HEK293 (cell line): Measurements from ENCODE around the gene MTOR.
A peak's percentile ranks its signal among the peaks of the same experiment; 100 is the strongest.

Experiments
- ATF2 ChIP-seq: fragments of 450-650 bp; formaldehyde crosslinking; IDR thresholded peaks from 2 replicates; pipeline ENCODE4 v1.5.1; 2016; ENCODE audit warnings: missing biosample characterization, missing genetic modification characterization, low read depth
- FEZF1 ChIP-seq: fragments of 450-650 bp; formaldehyde crosslinking; IDR thresholded peaks from 2 replicates; pipeline ENCODE4 v1.5.1; 2016; ENCODE audit warnings: missing biosample characterization, missing genetic modification characterization
- HOXC10 ChIP-seq: sonication (generic); formaldehyde crosslinking; IDR thresholded peaks from 2 replicates; pipeline ENCODE4 v1.8.1; 2023; ENCODE audit warnings: mild to moderate bottlenecking, missing genetic modification reagents
- KLF17 ChIP-seq: fragments of 450-650 bp; formaldehyde crosslinking; IDR thresholded peaks from 2 replicates; pipeline ENCODE4 v1.5.1; 2016; ENCODE audit warnings: missing biosample characterization, missing genetic modification characterization
- KLF8 ChIP-seq: fragments of 450-650 bp; formaldehyde crosslinking; IDR thresholded peaks from 2 replicates; pipeline ENCODE4 v1.5.1; 2016; ENCODE audit warnings: missing biosample characterization, missing genetic modification characterization
- KLF9 ChIP-seq: fragments of 450-650 bp; formaldehyde crosslinking; IDR thresholded peaks from 2 replicates; pipeline ENCODE4 v1.5.1; 2016; ENCODE audit warnings: missing biosample characterization, missing genetic modification characterization, low read depth
- MYNN ChIP-seq: fragments of 450-650 bp; formaldehyde crosslinking; IDR thresholded peaks from 2 replicates; pipeline ENCODE4 v1.5.1; 2016; ENCODE audit warnings: missing biosample characterization, missing genetic modification characterization, borderline replicate concordance
- SP3 ChIP-seq: fragments of 450-650 bp; formaldehyde crosslinking; IDR thresholded peaks from 2 replicates; pipeline ENCODE4 v1.5.1; 2016; ENCODE audit warnings: missing biosample characterization, missing genetic modification characterization
- ZFP3 ChIP-seq: fragments of 450-650 bp; formaldehyde crosslinking; IDR thresholded peaks from 2 replicates; pipeline ENCODE4 v1.5.1; 2016; ENCODE audit warnings: low read depth, missing biosample characterization, missing genetic modification characterization
- ZNF10 ChIP-seq: fragments of 450-650 bp; formaldehyde crosslinking; IDR thresholded peaks from 2 replicates; pipeline ENCODE4 v1.5.1; 2017; ENCODE audit warnings: missing biosample characterization, missing genetic modification characterization
- ZNF157 ChIP-seq: fragments of 450-650 bp; formaldehyde crosslinking; IDR thresholded peaks from 2 replicates; pipeline ENCODE4 v1.5.1; 2016; ENCODE audit warnings: missing biosample characterization, missing genetic modification characterization
- ZNF174 ChIP-seq: fragments of 450-650 bp; formaldehyde crosslinking; IDR thresholded peaks from 2 replicates; pipeline ENCODE4 v1.5.0; 2017; ENCODE audit warnings: missing biosample characterization, mild to moderate bottlenecking, missing genetic modification characterization
- ZNF175 ChIP-seq: fragments of 450-650 bp; formaldehyde crosslinking; IDR thresholded peaks from 2 replicates; pipeline ENCODE4 v1.5.1; 2016; ENCODE audit warnings: missing biosample characterization, missing genetic modification characterization
- ZNF2 ChIP-seq: fragments of 450-650 bp; formaldehyde crosslinking; IDR thresholded peaks from 2 replicates; pipeline ENCODE4 v1.5.1; 2016; ENCODE audit warnings: missing biosample characterization, missing genetic modification characterization
- ZNF24 ChIP-seq: fragments of 450-650 bp; formaldehyde crosslinking; IDR thresholded peaks from 2 replicates; pipeline ENCODE4 v1.5.1; 2016; ENCODE audit warnings: missing biosample characterization, missing genetic modification characterization
- ZNF341 ChIP-seq: fragments of 450-650 bp; formaldehyde crosslinking; IDR thresholded peaks from 2 replicates; pipeline ENCODE4; 2016; ENCODE audit warnings: low read depth, missing biosample characterization, missing genetic modification characterization
- ZNF394 ChIP-seq: fragments of 450-650 bp; formaldehyde crosslinking; IDR thresholded peaks from 2 replicates; pipeline ENCODE4 v1.5.1; 2016; ENCODE audit warnings: missing biosample characterization, missing genetic modification characterization, mild to moderate bottlenecking, moderate library complexity, borderline replicate concordance
- ZNF501 ChIP-seq: fragments of 450-650 bp; formaldehyde crosslinking; IDR thresholded peaks from 2 replicates; pipeline ENCODE4 v1.5.1; 2016; ENCODE audit warnings: missing biosample characterization, missing genetic modification characterization
- ZNF518A ChIP-seq: fragments of 450-650 bp; formaldehyde crosslinking; conservative IDR thresholded peaks from 2 replicates; pipeline ENCODE4 v1.5.1; 2016; ENCODE audit warnings: low read depth, missing biosample characterization, missing genetic modification characterization
- ZNF585B ChIP-seq: fragments of 450-650 bp; formaldehyde crosslinking; IDR thresholded peaks from 2 replicates; pipeline ENCODE4 v1.5.1; 2016; ENCODE audit warnings: missing biosample characterization, missing genetic modification characterization
- ZNF600 ChIP-seq: fragments of 450-650 bp; formaldehyde crosslinking; IDR thresholded peaks from 2 replicates; pipeline ENCODE4 v1.5.1; 2016; ENCODE audit warnings: missing biosample characterization, missing genetic modification characterization
- ZNF654 ChIP-seq: fragments of 450-650 bp; formaldehyde crosslinking; IDR thresholded peaks from 2 replicates; pipeline ENCODE4 v1.5.1; 2016; ENCODE audit warnings: low read depth, missing biosample characterization, missing genetic modification characterization
- ZNF660 ChIP-seq: fragments of 450-650 bp; IDR thresholded peaks from 2 replicates; pipeline ENCODE4 v1.5.1; 2018; ENCODE audit warnings: missing biosample characterization, mild to moderate bottlenecking, missing genetic modification characterization
- ZNF692 ChIP-seq: fragments of 450-650 bp; formaldehyde crosslinking; IDR thresholded peaks from 2 replicates; pipeline ENCODE4 v1.5.1; 2016; ENCODE audit warnings: missing biosample characterization, missing genetic modification characterization
- ZSCAN16 ChIP-seq: fragments of 450-650 bp; formaldehyde crosslinking; IDR thresholded peaks from 2 replicates; pipeline ENCODE4 v1.5.1; 2016; ENCODE audit warnings: missing biosample characterization, missing genetic modification characterization
- TF ChIP-seq, protein P1 (sequence below): fragments of 450-650 bp; formaldehyde crosslinking; IDR thresholded peaks from 2 replicates; pipeline ENCODE4 v1.5.1; 2016; ENCODE audit warnings: missing biosample characterization, missing genetic modification characterization
- TF ChIP-seq, protein P2 (sequence below): fragments of 450-650 bp; formaldehyde crosslinking; IDR thresholded peaks from 2 replicates; pipeline ENCODE4 v1.5.1; 2017; ENCODE audit warnings: missing biosample characterization, missing genetic modification characterization

The MTOR gene

GRCh38 chr1:11262171-11263049, at the start of gene MTOR (continued):
- TF ChIP-seq MYNN (tag by site-specific recombination) (no peak), ZNF341 (peak; percentile 40; the same call in 1 of the 2 replicates), ZNF175 (tag by site-specific recombination) (no peak), ZNF24 (peak; percentile 36; the same call in 1 of the 2 replicates), SP3 (tag by site-specific recombination) (peak; percentile 78), ZNF157 (no peak), ZSCAN16 (tag by site-specific recombination) (no peak), ZNF10 (no peak), ZNF174 (tag by site-specific recombination) (no peak), ZNF394 (tag by site-specific recombination) (peak; percentile 100), ZNF585B (tag by site-specific recombination) (no peak), ZNF692 (no peak; the same call in 1 of the 2 replicates), FEZF1 (tag by site-specific recombination) (no peak), ZFP3 (tag by site-specific recombination) (no peak), ZNF660 (tag by site-specific recombination) (peak; percentile 96), ZNF518A (peak; percentile 89), ZNF501 (tag by site-specific recombination) (peak; percentile 41; the same call in 1 of the 2 replicates), ATF2 (tag by site-specific recombination) (no peak), ZNF654 (tag by site-specific recombination) (no peak), HOXC10 (no peak), ZNF2 (tag by site-specific recombination) (0 out of 2 replicates have a peak, but pooled peaks have one; percentile 8), KLF17 (tag by site-specific recombination) (no peak), KLF9 (tag by site-specific recombination) (peak; percentile 15; the same call in 1 of the 2 replicates), KLF8 (tag by site-specific recombination) (peak; percentile 64), ZNF600 (tag by site-specific recombination) (peak; percentile 39; the same call in 1 of the 2 replicates)
- TF ChIP-seq, protein P1, sequence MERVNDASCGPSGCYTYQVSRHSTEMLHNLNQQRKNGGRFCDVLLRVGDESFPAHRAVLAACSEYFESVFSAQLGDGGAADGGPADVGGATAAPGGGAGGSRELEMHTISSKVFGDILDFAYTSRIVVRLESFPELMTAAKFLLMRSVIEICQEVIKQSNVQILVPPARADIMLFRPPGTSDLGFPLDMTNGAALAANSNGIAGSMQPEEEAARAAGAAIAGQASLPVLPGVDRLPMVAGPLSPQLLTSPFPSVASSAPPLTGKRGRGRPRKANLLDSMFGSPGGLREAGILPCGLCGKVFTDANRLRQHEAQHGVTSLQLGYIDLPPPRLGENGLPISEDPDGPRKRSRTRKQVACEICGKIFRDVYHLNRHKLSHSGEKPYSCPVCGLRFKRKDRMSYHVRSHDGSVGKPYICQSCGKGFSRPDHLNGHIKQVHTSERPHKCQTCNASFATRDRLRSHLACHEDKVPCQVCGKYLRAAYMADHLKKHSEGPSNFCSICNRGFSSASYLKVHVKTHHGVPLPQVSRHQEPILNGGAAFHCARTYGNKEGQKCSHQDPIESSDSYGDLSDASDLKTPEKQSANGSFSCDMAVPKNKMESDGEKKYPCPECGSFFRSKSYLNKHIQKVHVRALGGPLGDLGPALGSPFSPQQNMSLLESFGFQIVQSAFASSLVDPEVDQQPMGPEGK (tag by site-specific recombination): peak; percentile 61; the same call in 1 of the 2 replicates
- TF ChIP-seq, protein P2, sequence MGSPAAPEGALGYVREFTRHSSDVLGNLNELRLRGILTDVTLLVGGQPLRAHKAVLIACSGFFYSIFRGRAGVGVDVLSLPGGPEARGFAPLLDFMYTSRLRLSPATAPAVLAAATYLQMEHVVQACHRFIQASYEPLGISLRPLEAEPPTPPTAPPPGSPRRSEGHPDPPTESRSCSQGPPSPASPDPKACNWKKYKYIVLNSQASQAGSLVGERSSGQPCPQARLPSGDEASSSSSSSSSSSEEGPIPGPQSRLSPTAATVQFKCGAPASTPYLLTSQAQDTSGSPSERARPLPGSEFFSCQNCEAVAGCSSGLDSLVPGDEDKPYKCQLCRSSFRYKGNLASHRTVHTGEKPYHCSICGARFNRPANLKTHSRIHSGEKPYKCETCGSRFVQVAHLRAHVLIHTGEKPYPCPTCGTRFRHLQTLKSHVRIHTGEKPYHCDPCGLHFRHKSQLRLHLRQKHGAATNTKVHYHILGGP (tag by site-specific recombination): no peak
